Activated CD4-positive, alpha-beta T cell treated with anti-CD3 and anti-CD28 coated beads, Interleukin-2, amount 50 U/mL, for 4 hours (primary cell): ENCODE data around the gene HMSD.

Experiments
- DNase-seq, 2 experiments: peaks; one replicate each; pipeline ENCODE4 v3.0.0-alpha.2; 2020

Gene HMSD

DNA sequence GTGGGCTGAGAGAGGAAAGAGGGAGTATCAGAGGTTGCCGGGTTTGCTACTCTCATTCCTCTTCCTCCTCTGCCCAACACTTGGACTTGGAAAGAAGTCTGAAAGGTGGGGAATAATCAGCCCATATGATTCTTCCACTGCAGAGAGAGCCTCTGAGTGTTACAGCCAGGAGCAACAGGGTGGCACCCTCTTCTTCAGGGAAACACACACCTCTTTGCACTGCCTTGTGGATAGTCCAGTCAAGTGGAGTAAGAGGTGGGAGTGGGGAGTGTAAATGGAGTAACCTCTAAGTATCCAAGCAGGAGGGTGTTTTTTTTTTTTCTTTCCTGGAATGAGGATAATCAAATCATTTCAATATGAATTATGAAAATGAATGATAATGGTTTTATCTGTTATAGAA is 11.8 kb downstream of the HMSD start:
- no peak for DNase-seq

DNA sequence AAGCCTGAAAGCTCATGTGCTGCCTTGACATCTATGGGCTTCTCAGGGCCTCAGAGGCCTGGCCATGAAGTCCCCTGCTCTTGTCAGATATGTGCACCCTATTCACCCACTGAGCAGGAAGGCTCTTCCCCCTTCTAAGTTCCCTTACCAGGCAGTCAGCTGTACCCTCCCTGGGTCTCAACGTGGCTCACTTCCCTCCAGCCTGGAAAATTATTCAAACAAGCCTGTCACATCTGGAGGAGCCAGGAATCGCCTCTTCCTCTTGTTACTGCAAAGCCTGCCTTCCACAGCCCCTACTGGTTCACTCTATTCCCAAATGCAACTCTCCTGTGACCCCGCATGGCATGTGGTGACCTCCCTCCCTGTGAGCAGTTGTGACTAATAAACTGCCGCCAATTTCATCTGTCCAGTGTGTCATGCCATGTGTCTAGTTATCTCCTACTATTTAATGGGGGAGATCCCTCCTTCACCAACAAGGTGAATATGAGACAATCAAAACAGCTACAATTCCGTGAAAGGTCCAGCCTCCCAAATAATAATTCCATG is 12.4 kb downstream of the HMSD start:
- DNase-seq = no peak

DNA sequence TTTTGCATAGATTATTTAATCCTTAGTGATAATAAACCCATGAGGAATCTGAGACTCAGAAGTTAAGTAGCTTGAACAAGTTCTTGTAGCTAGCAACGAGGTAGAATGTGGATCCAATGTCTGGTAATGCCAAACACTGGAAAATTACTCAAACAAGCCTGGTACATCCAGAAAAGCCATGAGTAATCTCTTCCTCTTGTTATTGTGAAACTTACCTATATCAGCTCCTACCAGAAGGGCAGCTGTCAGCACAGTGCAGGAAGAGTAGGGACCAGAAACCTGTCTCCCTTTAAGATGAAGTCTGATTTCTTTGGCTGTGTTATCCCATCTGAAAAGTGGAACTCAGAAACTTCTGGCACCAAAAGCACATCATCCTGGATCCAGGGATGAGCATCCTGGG is 13.0 kb downstream of the HMSD start:
- DNase-seq = no peak

DNA sequence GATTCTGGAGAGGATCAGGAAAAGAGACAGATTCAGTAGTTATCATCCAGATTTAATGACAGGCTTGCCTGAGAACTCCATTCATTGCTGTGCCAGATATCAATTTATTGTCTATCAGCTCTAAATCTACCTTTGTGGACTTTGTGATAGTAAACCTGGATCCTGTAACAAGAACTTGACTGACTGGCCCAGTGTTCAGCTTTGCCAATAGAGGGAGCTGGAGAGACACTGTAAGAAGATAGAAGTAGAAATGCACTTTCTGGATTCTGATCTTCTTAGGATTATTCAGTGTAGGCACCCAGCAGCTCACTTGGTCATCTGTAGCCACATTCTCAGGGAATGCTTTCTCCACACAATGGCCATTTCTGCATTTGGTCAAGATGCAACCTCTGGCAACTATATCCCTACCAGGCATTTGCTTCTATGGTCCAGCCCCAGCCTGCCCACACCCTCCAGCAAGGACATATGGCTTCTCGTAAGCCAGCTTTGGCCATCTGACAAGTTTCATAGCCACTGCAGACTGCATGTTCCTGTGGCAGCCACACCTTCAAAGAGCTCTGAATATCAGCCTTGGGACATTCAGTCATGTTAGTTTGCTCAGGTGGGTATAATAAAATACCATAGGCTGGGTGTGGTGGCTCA is 14.6 kb downstream of the HMSD start:
- DNase-seq = peak; percentile 35 to 41

DNA sequence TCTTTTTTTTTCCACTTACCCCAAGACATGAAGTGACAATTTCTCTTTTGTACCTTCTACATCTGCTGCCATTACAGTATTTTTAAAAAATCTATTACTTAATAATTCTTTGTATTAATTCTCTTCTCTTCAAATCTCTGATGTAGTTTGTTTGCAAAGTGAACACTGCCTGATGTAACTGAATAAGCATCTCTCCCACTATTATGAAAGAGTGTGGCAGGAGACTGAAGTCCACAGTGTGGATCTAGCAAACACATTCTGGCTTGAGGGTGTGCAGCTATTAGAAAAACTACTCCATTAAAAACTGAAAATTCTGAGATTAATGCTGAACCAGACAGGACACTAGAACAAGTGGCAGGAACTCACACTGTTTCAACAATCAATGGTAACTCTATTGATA is 15.8 kb downstream of the HMSD start:
- no peak for DNase-seq

DNA sequence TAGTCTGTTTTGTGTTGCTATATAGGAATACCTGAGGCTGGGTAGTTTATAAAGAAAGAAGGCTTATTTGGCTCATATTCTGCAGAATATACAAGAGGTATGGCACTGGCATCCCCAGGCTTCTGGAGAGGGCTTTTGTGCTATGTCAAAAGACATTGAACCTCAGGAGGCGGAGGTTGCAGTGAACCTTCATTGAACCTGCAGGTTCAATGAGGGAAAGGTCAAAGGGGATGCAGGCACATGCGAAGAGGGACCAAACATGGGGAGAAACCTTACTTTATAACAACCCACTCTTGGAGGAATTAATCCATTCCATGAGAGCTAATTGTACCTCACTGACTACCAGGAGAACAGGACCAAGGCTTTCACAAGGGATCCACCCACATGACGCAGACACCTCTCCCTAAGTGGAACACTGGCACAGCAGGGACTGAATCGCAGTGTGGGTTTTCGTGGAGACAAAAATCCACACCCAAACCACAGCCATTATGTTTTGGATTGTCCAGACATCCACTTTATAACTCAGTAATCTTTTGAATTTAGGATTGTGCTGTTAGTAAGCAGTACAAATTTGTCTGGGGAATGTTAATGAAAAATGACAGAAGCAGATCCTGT is 16.7 kb downstream of the HMSD start:
- DNase-seq = no peak

DNA sequence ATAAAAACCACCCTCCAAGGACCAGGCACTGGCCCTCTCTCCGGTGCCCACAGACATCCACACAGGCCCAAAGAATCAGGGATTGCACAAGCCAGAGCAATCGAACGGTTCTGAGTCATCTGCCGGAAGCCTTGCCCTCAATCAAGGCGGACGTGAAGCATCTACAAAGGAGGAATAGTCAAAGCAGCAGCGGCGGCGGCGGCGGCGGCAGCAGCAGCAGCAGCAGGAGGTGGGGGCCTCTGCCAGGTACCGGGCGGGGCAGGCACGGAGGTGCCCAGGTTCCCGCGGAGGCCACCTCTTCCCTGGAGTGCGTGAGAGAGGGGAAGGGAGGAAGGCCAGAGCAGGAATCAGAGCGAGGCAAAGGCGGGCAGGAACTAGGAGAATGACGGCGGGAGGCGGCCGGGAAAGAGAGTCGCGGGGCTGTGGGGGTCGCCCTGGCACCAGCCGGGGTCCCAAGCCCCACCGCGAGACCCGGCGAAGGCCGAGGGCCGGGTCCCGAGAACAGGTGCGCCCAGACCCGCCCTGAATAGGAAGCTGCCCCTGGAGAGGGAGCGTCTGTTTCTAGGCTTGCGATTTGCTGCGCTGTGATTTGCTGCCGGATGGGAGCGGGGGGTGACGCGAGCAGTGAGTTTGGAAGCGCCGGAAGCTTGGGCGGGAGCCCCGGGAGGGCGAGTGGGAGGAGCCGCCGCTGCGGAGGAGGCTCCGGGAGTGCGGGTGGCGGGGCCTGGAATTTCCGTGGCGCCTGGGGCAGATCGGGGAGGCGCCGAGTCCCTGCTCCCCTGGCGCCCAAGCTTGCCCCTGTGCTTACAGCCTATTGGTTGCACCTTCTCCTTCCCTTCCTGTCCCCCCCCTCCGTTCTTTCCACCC is 21.1 kb downstream of the HMSD start, which contains the start of gene SERPINB8:
SERPINB8 (plus strand) TSS at position 140 of the 867 bp plus-strand sequence. CDS start 8,228 bp downstream, outside the sequence.
- DNase-seq = peak; percentile 77 to 79

DNA sequence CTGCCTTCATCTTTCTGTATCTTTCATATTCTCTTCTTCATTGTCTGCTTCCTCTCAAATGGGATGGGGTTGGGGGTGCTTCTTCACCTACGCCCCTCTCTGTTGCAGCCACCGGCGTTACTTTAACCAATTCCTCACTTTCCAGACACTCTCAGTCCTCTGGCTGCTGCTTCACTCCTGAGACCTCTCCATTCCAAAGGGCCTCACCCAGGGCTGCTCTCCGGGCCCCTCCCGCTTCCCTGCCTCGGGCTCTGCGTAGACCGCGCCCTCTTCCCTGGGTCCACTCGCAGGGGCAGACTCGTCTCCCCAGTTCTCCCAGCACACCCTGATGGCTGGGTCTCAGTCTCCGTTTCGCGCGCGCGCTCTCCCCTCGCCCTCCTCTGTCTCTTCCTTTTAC is 21.7 kb downstream of the HMSD start:
- no peak for DNase-seq

DNA sequence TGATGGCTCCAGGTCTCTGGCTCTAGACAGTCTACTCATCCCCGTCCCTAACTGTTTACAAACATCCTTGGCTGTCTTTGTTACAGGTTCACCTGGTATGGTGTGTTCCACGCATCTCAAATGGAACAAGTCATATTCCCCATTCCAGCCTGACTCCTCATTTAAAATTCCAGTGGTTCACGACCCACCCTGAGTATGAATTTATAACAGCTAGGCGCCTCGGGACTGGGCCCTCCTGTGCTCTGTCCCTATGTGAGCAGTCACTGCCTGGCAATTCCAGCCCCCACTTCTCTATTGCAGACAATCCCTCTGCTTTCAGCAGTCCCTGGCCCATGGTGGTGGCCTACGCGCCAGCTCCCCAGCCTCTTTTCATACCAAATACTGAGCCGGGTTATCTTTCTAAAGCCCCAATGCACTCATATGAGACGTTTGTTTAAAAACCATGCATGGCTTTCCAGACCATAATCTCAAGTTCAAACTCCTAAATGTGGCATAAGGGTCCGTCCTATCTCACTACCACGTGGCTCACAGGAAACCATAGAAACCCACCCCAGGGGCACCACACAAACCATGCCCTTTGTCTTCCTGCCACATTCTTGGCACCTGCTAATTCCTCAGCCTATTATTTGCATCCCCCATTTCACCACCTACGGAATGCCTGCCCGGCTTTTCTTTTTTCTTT is 22.4 kb downstream of the HMSD start:
- no peak for DNase-seq

DNA sequence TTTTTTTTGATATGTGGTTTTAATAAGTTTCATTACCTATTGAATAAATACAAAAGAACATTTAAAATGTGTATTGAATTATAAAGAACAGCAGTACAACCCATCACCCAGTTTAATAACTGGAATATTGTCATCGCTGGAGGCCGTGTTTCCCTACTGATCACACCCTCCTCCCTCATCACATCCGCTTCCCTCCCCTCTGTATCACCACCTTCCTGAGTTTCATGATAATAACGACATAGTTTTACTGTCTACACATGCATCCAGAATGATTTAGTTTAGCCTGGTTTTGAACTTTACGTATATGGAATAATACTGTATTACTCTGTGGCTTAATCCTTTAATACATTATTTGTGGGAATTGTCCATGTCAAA is 22.9 kb downstream of the HMSD start:
- DNase-seq = no peak

DNA sequence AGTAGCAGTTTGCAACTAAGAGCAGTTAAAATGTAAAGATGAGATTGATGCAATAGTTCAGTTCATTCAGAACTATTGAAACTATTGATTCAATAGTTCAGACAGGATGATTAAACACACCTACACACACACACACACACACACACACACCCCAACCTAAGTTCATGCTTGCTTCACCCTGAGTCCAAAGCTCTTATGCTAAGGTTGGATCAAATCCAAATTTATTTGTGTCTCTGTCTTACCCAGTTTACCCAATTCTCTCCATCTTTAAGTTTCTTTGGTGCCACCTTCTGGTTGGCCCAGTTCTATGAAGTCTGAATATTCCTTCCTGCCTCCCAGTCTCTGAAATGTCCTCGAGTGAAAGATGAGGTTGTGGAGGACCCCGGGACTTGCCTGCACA is 25.9 kb downstream of the HMSD start:
- DNase-seq = peak; percentile 6 to 12

DNA sequence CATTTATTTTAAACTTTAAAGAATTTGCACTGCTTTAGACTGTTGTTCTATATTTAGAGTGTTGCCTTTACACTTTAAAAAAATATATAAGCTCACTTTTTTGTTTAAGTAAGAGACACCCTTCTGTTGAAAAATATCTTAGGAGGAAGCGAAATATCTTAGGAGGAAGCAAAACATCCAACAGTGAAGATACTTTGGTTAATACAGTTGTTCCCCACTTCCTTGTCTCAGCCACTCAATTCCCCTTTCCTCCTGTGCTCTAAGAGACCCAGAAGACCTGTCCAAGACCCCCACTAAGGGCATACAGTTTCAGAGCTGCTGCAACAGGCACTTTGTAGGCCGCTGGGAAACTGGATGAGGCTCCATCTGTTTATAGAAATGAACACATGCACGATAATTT is 26.5 kb downstream of the HMSD start:
- no peak for DNase-seq

DNA sequence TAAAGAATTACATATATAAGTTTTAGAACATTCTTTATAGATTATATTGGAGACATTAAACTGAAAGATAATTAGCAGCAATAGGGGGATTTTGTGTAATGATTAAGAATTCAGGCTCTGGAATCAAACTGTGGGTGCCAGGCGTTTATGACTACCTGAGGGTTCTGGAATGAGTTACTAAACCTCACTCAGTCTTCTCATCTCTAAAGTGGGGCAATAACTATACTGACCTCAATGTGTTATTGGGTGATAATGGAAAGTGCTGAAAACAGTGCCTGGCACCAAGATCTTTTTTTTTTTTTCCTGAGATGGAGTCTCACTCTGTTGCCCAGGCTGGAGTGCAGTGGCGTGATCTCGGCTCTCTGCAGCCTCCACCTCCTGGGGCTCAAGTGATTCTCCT is 27.9 kb downstream of the HMSD start:
- DNase-seq = no peak

DNA sequence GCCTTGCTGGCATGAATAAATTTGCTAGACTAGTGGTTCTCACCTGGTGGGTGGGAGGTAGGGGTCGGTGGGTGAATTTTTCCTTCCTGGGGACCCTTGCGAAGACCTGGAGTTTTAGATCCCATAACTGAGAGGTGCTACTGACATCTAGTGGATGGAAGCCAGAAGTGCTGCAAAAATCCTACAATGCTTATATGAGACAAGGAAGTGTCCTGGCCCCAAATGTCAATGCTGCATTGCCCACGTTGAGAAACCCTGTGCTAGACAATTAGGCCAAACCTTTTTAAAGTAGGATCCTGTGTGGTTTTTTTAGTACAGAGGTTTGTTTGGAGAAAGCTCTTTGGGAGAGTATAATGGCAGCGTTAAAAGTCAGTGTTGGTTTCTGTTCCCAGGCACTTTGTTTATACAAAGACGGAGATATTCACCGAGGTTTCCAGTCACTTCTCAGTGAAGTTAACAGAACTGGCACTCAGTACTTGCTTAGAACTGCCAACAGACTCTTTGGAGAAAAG is 30.4 kb downstream of the HMSD start:
- DNase-seq = peak; percentile 14 to 16

DNA sequence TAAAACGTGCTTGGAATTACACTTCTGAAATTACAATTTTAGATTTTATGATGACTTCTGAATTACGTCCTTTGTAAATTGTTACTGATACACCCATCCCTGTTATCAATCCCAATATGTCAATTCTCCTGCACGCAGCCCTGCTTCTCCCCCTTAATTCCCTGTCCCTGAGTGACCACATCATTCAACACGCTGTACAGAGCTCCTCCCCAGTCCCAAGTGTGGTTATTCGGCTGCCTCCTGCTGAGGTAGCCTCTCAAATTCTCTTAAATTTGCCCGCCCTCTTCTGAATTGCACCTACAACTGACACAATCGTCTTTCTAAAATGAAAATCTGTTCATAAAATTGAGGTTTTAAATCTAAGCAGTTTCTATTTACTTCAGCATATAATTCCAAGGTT is 30.9 kb downstream of the HMSD start:
- no peak for DNase-seq

DNA sequence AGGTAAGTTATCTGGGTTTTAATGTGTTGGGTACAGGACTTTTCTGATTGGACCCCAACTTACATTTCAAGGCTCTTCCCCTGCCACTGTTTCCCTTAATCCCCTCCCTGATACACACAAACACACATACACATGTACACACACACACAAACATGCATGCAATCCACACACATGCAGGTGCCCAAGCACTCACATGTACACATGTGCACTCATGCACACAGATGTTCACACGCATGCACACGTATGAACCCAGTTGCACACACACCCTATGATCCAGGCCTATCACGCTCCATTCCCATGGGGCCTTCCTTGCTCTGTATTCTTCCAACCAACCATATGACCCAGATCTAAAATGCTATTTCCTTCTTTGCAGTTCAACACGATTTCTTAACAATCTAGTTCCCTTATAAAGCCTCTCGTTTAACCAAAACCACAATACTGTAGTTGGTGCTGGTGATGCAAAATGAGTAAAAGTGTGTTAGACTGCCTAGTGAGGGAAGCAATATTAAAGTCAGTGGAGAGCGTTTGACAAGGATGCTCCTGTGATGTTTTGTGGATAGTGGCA is 31.9 kb downstream of the HMSD start:
- no peak for DNase-seq

DNA sequence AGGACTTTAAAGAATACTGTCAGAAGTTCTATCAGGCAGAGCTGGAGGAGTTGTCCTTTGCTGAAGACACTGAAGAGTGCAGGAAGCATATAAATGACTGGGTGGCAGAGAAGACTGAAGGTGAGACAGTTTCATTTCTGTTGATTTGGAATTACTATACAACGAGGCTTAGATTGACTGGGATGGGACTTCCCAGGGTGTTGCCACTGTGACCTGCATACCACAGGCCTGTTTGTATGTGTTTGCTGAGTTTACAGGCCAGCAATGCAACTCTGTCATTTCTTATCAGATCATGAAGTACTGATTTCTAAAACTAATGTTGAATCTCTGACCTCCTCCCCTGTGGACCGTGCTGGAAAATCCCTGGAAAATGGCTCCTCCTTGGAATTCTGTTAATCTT is 32.6 kb downstream of the HMSD start:
- no peak for DNase-seq

DNA sequence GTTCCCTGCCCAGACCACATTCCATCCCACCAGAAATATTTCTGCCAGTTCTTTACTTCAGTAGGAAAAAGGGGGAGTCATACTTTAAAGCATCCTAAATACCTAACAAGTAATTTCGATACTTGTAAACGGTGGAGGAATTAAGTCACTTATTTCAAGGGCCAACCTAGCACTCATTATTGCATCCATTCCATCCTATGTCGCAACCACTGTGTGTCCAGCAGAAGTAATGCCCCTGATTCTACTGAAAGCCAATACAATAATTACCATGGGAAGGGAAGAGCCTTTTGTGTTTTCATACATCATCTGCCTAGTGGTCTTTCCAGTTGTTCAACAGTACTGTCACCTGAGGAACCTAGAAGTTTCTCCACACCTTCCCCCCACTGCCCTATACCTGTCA is 33.3 kb downstream of the HMSD start:
- DNase-seq = no peak

DNA sequence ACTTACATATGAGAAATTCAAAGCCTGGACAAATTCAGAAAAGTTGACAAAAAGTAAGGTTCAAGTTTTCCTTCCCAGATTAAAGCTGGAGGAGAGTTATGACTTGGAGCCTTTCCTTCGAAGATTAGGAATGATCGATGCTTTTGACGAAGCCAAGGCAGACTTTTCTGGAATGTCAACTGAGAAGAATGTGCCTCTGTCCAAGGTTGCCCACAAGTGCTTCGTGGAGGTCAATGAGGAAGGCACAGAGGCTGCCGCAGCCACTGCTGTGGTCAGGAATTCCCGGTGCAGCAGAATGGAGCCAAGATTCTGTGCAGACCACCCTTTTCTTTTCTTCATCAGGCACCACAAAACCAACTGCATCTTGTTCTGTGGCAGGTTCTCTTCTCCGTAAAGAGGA is 37.8 kb downstream of the HMSD start:
- no peak for DNase-seq

DNA sequence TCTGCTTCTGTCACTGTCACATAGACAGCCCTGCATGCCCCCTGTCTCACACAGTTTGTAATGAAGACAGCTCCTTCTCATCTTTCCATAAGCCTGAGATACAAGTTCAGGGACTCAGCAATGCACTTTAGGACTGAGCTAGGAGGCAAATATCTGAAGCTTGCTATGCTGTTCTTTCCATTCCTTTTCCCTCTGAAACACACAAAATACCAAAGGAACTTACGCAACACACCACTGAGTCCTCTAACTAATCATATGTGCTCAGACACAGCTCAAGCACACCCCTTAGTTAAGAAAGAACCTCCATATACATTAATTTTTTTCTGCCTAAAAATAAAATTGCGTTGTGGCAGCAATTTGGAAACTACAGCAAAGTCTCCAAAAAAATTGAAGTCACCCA is 38.6 kb downstream of the HMSD start:
- no peak for DNase-seq

DNA sequence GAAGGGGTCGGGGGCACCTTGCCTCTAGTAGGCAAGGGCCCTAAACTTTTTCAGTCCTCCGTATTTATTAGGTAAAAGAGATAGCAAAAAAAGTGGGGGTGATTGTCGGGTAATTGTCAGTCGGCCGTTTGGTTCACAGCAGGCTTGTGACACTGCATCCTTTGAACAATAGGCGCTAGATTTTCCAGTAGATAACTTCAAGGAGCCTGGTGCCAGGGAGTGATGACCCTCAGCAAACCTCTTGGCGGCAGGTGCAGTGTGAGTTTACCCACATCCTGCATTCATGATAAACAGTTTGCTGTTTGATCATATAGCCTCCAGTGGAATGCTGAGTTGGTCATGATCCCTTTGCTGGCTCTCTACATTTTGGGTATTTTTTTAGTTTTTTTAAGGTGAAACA is 43.6 kb downstream of the HMSD start:
- no peak for DNase-seq

DNA sequence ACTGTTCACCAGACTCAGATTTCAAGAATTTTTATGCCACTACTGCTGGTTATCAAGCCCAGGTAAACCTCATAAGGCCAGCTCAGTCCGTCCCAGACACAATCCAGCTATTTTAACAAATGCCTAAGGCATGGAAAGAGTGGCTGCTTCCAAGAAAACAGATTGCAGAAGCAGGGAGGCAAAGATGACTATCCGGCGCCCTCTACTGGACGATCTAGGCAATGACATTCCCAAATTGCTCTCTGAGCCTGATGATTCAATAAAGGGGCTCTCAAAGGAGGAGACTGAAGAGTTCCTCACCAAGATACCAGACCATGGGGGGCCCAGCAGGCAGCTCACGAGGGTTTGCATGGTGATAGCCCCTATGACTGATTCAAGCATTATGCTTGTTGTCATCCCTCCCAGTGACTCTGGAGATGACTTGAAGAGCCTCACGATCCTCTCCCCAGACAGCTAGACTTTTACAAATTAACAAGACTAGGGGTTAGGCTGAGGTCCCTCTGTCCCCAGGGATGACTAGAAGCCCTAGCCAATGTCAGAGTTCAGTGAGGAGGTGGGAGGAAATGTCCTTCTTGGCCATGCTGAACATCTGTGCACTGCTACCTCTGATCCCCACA is 45.8 kb downstream of the HMSD start:
- DNase-seq = peak; percentile 23 to 31
